LNCaP clone FGC (cell line): Measurements from ENCODE around the gene RHOF.
A peak's percentile ranks its signal among the peaks of the same experiment; 100 is the strongest.

ENCODE experiments used
- DNase-seq: peaks from one replicate; pipeline ENCODE4 v3.0.0-alpha.2; 2011; ENCODE audit warnings: low read depth
- H3K4me3 ChIP-seq: 2 replicates; pipeline ENCODE4 v1.5.1; 2011; ENCODE audit warnings: mild to moderate bottlenecking, low read depth, low read length, control low read depth
- TF ChIP-seq, protein P1 (sequence below): IDR thresholded peaks from 2 replicates; pipeline ENCODE4 v1.5.1; 2012; ENCODE audit warnings: mild to moderate bottlenecking; ENCODE audit not compliant: control insufficient read depth, insufficient read depth; ENCODE audit errors: extremely low read depth

Gene RHOF

DNA sequence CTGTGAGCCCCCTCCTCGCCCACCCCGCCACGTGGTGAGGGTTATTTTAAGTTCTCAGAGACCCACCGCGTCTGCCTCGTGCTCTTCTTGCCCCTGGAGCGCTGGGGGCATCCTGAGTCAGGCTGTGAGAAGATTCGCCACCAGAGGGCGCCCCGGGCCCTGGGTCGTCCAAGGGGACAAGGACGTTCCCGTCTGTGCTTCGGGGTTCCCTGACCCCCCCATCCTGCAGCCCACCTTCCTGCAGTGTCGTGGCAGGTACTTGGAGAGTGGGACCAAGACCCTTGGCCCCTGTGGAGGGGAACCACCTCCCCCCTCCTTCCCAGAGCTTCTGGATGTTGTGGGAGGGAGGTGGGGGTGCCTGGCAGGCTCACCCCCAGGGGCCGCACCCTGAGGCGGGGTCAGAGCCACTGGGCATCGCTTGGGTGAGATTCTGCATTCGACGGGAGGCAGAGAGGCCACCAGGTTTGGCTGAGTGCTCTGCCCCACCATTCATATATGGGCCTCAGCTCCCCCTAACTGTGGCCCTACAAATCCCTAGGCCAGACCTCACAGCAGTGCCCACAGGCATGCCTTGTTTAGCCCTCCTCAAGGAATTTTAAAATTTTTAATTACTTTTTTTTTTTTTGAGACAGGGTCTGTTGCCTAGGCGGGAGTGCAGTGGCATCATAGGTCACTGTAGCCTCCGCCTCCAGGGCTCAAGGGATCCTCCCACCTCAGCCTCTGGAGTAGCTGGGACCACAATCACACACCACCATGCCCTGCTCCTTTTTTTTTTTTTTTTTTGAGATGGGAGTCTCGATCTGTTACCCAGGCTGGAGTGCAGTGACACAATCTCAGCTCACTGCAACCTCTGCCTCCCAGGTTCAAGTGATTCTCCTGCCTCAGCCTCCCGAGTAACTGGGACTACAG is 17.0 kb downstream of the RHOF start:
- no peak overlapping the region for H3K4me3 ChIP-seq
- no peak for DNase-seq
- TF ChIP-seq, protein P1, sequence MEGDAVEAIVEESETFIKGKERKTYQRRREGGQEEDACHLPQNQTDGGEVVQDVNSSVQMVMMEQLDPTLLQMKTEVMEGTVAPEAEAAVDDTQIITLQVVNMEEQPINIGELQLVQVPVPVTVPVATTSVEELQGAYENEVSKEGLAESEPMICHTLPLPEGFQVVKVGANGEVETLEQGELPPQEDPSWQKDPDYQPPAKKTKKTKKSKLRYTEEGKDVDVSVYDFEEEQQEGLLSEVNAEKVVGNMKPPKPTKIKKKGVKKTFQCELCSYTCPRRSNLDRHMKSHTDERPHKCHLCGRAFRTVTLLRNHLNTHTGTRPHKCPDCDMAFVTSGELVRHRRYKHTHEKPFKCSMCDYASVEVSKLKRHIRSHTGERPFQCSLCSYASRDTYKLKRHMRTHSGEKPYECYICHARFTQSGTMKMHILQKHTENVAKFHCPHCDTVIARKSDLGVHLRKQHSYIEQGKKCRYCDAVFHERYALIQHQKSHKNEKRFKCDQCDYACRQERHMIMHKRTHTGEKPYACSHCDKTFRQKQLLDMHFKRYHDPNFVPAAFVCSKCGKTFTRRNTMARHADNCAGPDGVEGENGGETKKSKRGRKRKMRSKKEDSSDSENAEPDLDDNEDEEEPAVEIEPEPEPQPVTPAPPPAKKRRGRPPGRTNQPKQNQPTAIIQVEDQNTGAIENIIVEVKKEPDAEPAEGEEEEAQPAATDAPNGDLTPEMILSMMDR = peak; percentile 80

DNA sequence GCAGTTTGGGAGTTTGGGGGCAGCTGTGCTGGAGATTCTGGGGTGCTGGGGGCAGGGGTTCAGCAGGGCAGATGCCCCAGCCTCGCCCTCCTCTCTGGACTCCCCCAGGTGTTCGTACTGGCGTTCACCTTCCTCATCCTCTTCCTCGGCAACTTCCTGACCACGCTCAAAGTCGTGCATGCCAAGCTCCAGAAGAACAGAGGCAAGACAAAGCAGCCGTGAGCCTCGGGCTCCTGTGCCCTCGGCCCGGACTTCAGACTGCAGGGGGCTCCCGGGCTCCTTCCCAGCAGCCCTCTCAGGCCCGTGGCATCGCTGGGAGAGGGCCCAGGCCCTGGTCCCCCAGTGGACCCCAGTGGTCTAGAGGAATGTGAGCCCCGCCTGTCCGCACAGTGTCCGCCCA is 18.0 kb downstream of the RHOF start:
- DNase-seq = no peak
- no peak overlapping the region for H3K4me3 ChIP-seq
- TF ChIP-seq, protein P1 = no peak

DNA sequence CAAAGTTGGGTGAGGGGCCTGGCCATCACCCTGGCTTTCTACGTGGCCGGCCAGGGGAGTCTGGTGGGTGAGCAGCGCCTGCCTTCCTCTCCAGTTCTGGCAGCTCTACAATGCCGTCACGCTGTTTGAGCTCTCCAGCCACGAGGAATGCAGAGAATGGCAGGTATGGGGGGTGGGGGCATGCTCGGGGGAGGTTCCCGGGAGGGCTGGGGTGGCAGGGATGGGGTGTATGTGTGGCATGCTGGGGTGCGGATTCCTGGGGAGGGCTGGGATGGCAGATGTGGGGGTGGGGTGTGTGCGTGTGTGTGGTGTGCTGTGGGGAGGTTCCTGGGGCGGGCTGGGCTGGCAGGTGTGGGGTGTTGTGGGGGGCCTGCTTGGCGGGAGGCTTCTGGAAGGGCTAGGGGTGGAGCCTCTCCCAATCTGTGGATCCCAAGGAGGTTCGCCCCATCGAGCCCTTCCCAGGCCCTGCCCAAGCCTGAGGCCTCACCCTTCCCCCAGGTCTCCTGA is 18.5 kb downstream of the RHOF start:
- DNase-seq = no peak
- no peak overlapping the region for H3K4me3 ChIP-seq
- TF ChIP-seq, protein P1 = no peak

DNA sequence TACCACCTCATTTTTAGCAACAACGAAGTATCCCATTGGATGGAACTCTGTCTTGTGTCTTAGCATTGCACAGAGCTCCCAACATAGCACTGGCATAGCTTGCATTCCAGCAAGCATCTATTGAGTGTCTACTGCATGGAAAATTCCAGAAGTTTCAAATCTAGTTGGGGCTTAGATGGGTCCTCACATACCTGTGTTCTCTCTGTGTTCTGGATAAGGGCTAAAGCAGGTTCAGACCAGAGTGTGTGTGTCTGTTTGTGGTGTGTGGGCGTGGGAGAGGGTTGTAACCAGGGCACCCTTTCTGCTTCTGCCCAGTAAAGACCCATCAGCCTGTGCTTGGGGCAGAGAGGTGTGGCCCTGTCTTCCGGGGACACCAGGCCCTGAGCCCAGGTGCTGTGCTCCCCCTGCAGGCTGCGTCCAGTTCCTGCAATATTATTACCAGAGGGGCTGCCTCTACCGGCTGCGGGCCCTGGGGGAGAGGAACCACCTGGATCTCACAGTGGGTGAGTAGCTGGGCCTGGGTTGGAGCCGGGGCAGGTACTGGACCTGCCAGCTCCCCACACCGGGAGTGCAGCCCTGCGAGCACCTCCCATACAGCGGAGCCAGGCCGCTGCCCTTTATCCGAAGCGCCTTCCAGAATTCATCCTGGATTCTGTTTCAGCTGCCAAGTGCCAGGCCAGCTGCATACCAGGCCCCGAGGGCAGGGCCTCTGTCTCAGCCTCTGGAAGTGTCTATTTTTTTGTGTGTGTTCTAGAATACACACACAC is 20.3 kb downstream of the RHOF start:
- DNase-seq = no peak
- H3K4me3 ChIP-seq = no peak overlapping the region
- TF ChIP-seq, protein P1 = peak; percentile 91

DNA sequence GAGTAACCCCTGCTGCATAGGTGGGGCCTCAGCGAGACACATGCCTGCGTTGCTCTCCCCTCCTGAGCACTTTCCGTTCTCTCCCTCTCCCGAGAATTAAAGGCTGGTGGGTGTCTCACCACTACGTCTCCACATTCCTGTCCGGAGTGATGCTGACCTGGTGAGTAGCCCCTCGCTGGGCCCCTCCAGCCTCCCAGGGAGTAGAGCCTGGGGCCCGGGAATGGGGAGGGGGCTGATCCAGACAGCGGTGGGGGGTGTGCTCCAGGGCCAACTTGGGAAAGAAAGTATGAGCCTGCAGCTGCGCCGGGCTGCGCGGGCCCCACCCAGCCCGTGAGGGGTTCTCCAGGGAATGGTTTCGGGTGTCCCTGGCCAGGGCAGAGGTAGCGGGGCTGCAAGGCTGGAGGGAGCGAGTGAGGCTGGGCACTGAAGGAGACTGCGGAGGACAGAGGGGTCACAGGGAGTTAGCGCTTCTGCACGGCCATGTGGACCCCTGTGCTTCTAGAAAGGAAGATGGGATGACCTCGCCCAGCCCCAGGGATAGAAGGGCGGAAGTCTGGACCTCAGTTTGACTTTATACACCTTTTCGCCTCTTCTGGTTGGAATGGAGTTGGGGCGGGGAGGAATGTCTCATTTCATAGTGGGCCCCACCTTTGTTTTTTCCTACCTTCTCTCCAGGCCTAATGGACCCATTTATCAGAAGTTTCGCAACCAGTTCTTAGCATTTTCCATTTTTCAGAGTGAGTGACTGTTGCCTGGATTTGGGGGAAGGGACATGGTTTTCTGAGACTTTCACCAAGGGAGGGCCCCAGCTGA is 22.5 kb downstream of the RHOF start:
- DNase-seq = no peak
- TF ChIP-seq, protein P1 = no peak
- H3K4me3 ChIP-seq = no peak overlapping the region

DNA sequence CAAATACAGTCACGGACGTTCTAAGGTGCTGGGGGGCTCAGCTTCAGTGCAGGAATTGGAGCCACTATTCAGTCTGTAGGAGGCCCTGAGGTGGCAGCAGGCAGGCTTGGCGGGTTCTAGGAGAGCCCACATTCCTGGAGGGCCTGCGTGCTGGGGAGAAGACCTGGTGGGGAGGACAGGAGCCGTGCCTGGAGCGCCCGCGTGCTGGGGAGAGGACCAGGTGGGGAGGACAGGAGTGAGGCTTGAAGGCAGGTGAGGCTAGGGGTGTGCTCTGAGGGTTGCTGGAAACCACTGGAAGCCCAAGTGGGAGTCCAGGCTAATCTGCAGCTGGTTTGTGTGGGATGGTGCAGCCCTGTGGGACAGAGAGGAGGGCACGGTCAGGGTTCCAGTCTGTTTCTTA is 23.1 kb downstream of the RHOF start:
- DNase-seq = no peak
- TF ChIP-seq, protein P1 = no peak
- H3K4me3 ChIP-seq = no peak overlapping the region
